H1 (cell line): ENCODE results near the gene CASQ1. TPM values are rescaled to one million over a fixed set of nuclear protein-coding genes. Genes with fewer than 3 reads are reported as not detected.

Experiments
- CTCF ChIA-PET: fragments of 300-600 bp; sonication (Branson Sonifier 250); formaldehyde crosslinking; loops from one replicate; lab custom pipeline; 2021; ENCODE audit not compliant: partially characterized antibody; lab: Charles Lee
- POLR2A ChIA-PET: fragments of 300-600 bp; sonication (Branson Sonifier 250); formaldehyde crosslinking; loops from one replicate; lab custom pipeline; 2021; ENCODE audit warnings: inconsistent platforms; ENCODE audit not compliant: partially characterized antibody; lab: Charles Lee
- DNase-seq, 2 experiments: peaks; one replicate each; pipeline versions ENCODE4 v3.0.0 to v3.0.0-alpha.2; 2010 to 2022; ENCODE audit warnings: low spot score in 2 of 2, low read depth in 1 of 2, mixed read lengths in 1 of 2
- FAIRE-seq: peaks from 2 replicates; lab custom pipeline; 2011; peaks lifted over from hg19 to GRCh38; lab: Jason Lieb, UNC
- H2AFZ ChIP-seq: 2 replicates; pipeline ENCODE4 v1.8.1; 2012; ENCODE audit warnings: low read length, inconsistent platforms
- H2AK5ac ChIP-seq: 2 replicates; pipeline ENCODE4 v1.6.1; 2013; ENCODE audit warnings: low read depth, low read length
- H2BK120ac ChIP-seq: replicated peaks from 2 replicates; pipeline ENCODE3; 2013; ENCODE audit warnings: low read depth, low read length, inconsistent platforms
- H2BK12ac ChIP-seq: 2 replicates; pipeline ENCODE4 v1.6.1; 2013; ENCODE audit warnings: low read depth, low read length
- H2BK15ac ChIP-seq: 2 replicates; pipeline ENCODE4 v1.6.1; 2013; ENCODE audit warnings: low read length
- H2BK20ac ChIP-seq: 2 replicates; pipeline ENCODE4 v1.6.1; 2013; ENCODE audit warnings: low read length
- H2BK5ac ChIP-seq: 2 replicates; pipeline ENCODE4 v1.6.1; 2013; ENCODE audit warnings: low read depth, low read length
- H3K14ac ChIP-seq: 2 replicates; pipeline ENCODE4 v1.6.1; 2013; ENCODE audit warnings: inconsistent platforms; ENCODE audit not compliant: insufficient read length
- H3K18ac ChIP-seq: 2 replicates; pipeline ENCODE4 v1.6.1; 2013; ENCODE audit warnings: low read length; ENCODE audit errors: extremely low read depth
- H3K23ac ChIP-seq: 2 replicates; pipeline ENCODE4 v1.6.1; 2013; ENCODE audit warnings: inconsistent platforms; ENCODE audit not compliant: insufficient read length
- H3K23me2 ChIP-seq: 2 replicates; pipeline ENCODE4 v1.6.1; 2013; ENCODE audit warnings: low read depth, low read length
- H3K27ac ChIP-seq: 2 replicates; pipeline ENCODE4 v1.6.1; 2011; ENCODE audit warnings: low read depth, low read length, inconsistent platforms
- H3K27me3 ChIP-seq, 4 experiments: replicated peaks in 1 of 4; 1 replicate in 1 of 4; 2 replicates in 3 of 4; pipeline versions ENCODE4 v1.6.1 to v1.8.1; 2011 to 2013; ENCODE audit warnings: low read length in 3 of 4, mild to moderate bottlenecking in 3 of 4, inconsistent platforms in 2 of 4, mixed read lengths in 2 of 4, moderate library complexity in 1 of 4; ENCODE audit not compliant: control insufficient read depth in 3 of 4, insufficient read depth in 3 of 4; ENCODE audit errors: extremely low read depth in 1 of 4
- H3K36me3 ChIP-seq, 4 experiments: 2 replicates each; pipeline versions ENCODE4 v1.6.1 to v1.8.1; 2011 to 2013; ENCODE audit warnings: mild to moderate bottlenecking in 4 of 4, low read length in 3 of 4, moderate library complexity in 2 of 4, control low read depth in 1 of 4, inconsistent platforms in 1 of 4; ENCODE audit not compliant: insufficient read depth in 4 of 4, control insufficient read depth in 2 of 4
- H3K4ac ChIP-seq: replicated peaks from 2 replicates; pipeline ENCODE3; 2013; ENCODE audit warnings: low read length, low read depth, mixed read lengths, inconsistent platforms; ENCODE audit not compliant: insufficient read length
- H3K4me1 ChIP-seq, 4 experiments: replicated peaks in 1 of 4; 1 replicate in 1 of 4; 2 replicates in 3 of 4; pipeline versions ENCODE4 v1.6.1 to v1.8.1; 2011 to 2013; ENCODE audit warnings: low read length in 3 of 4, inconsistent platforms in 2 of 4, mixed read lengths in 1 of 4; ENCODE audit not compliant: insufficient read depth in 4 of 4, control insufficient read depth in 3 of 4
- H3K4me2 ChIP-seq, 2 experiments: 2 replicates each; pipeline versions ENCODE4 v1.6.1 to v1.8.1; 2011 to 2013; ENCODE audit warnings: low read depth in 2 of 2, low read length in 2 of 2, control low read depth in 1 of 2, inconsistent platforms in 1 of 2, mild to moderate bottlenecking in 1 of 2; ENCODE audit not compliant: insufficient read depth in 1 of 2
- H3K4me3 ChIP-seq, 4 experiments: fragments of 200-600, 300-600 bp in 1 of 4; sonication (generic), shearing (Covaris generic), sonication (Bioruptor Twin) in 1 of 4; 2 replicates each; pipeline versions ENCODE4 v1.5.1 to v1.8.1; 2011 to 2016; ENCODE audit warnings: low read length in 4 of 4, low read depth in 3 of 4, control low read depth in 2 of 4, inconsistent platforms in 2 of 4, mild to moderate bottlenecking in 2 of 4, mixed read lengths in 1 of 4, moderate library complexity in 1 of 4; ENCODE audit not compliant: insufficient read depth in 2 of 4; ENCODE audit errors: extremely low read depth in 1 of 4
- H3K56ac ChIP-seq: replicated peaks from 2 replicates; pipeline ENCODE3; 2013; ENCODE audit warnings: low read depth, mild to moderate bottlenecking, mixed read lengths, low read length, inconsistent platforms; ENCODE audit not compliant: insufficient read length
- H3K79me1 ChIP-seq: 2 replicates; pipeline ENCODE4 v1.6.1; 2013; ENCODE audit warnings: low read depth, low read length, control low read depth
- H3K79me2 ChIP-seq, 2 experiments: 2 replicates each; pipeline versions ENCODE4 v1.6.1 to v1.8.1; 2012 to 2013; ENCODE audit warnings: low read length in 2 of 2, mild to moderate bottlenecking in 2 of 2, inconsistent platforms in 1 of 2; ENCODE audit not compliant: insufficient read depth in 2 of 2, control insufficient read depth in 1 of 2
- H3K9ac ChIP-seq, 4 experiments: replicated peaks in 1 of 4; 1 replicate in 1 of 4; 2 replicates in 3 of 4; pipeline versions ENCODE4 v1.6.1 to v1.8.1; 2011 to 2013; ENCODE audit warnings: low read depth in 3 of 4, low read length in 3 of 4, control low read depth in 2 of 4, mild to moderate bottlenecking in 2 of 4, moderate library complexity in 2 of 4, inconsistent platforms in 1 of 4; ENCODE audit errors: extremely low read depth in 1 of 4
- H3K9me3 ChIP-seq, 2 experiments: 2 replicates each; pipeline versions ENCODE4 v1.6.1 to v1.8.1; 2012 to 2013; ENCODE audit warnings: mild to moderate bottlenecking in 2 of 2, moderate library complexity in 2 of 2, control low read depth in 1 of 2, inconsistent platforms in 1 of 2, low read depth in 1 of 2, low read length in 1 of 2, mixed read lengths in 1 of 2; ENCODE audit not compliant: insufficient read depth in 2 of 2
- H4K20me1 ChIP-seq, 2 experiments: replicated peaks in 1 of 2; 2 replicates each; pipeline versions ENCODE3 to v1.8.1; 2011 to 2013; ENCODE audit warnings: inconsistent platforms in 2 of 2, low read length in 2 of 2, mild to moderate bottlenecking in 1 of 2; ENCODE audit not compliant: insufficient read depth in 2 of 2, control insufficient read depth in 1 of 2
- H4K5ac ChIP-seq: 2 replicates; pipeline ENCODE4 v1.6.1; 2013; ENCODE audit warnings: low read length, low read depth, mixed read lengths, inconsistent platforms; ENCODE audit not compliant: insufficient read length
- H4K8ac ChIP-seq: 2 replicates; pipeline ENCODE4 v1.8.0; 2013; ENCODE audit warnings: mild to moderate bottlenecking, moderate library complexity, low read length, inconsistent platforms; ENCODE audit not compliant: insufficient read depth; ENCODE audit errors: extremely low read depth
- H4K91ac ChIP-seq: replicated peaks from 2 replicates; pipeline ENCODE3; 2013; ENCODE audit warnings: low read length, mixed read lengths, inconsistent platforms; ENCODE audit not compliant: insufficient read length
- POLR2A ChIP-seq, 2 experiments: IDR thresholded peaks; 1 replicate in 1 of 2; 2 replicates in 1 of 2; pipeline ENCODE4 v1.6.1; 2011; ENCODE audit warnings: low read depth in 2 of 2, low read length in 2 of 2, mild to moderate bottlenecking in 2 of 2; ENCODE audit errors: control extremely low read depth in 1 of 2
- POLR2AphosphoS5 ChIP-seq: IDR thresholded peaks from 2 replicates; pipeline ENCODE4 v1.6.1; 2011; ENCODE audit warnings: low read depth, low read length
- WGBS, 2 experiments: shearing (Covaris generic) in 1 of 2; methylation state at CpG; one replicate each; pipeline versions ENCODE4 v1.1.6 to v1.1.7; 2013 to 2015; ENCODE audit warnings: low lambda C conversion rate in 2 of 2, mixed read lengths in 2 of 2, inconsistent platforms in 1 of 2, low coverage in 1 of 2, missing lambda C conversion rate in 1 of 2; ENCODE audit not compliant: insufficient replicate concordance in 2 of 2, insufficient coverage in 1 of 2, insufficient read length in 1 of 2; ENCODE audit errors: extremely low coverage in 1 of 2, missing lambda C conversion rate in 1 of 2; 5-methylcytosine and 5-hydroxymethylcytosine counted together
- polyA plus RNA-seq, 7 experiments: library from polyadenylated mRNA; depleted of rRNA in 3 of 7; stranded (reverse) in 5 of 7; unstranded in 2 of 7; fragments of >200 nt in 5 of 7; fragments of 200-250 nt in 2 of 7; gene quantifications; 1 replicate in 5 of 7; 2 replicates in 1 of 7; 4 replicates in 1 of 7; pipeline versions ENCODE4 v1.2.1 to v1.2.3, GENCODE V29; 2011 to 2013; ENCODE audit warnings: missing spikeins in 2 of 7, mixed read lengths in 2 of 7
- total RNA-seq: library from RNA; stranded (reverse); fragmentation: NEBNext Ultra II Directional; extraction: Animal tissue kit (Norgen Biotek cat#: 25700); gene quantifications from 2 replicates; pipeline ENCODE4 v1.2.1, GENCODE V29; 2021

CASQ1 gene
- total and polyA plus RNA-seq, 2 of the 8 experiments (the other 6 are each of a cell fraction or from before 2014, with no cell fraction given): 0.80 to 1.3 TPM

- CTCF ChIA-PET: interaction anchor here (0.8 to 20.4 kb wide), 15 partner anchors 12 to 131 kb away, joined by 3 to 257 read pairs (median 5); partner anchors contain the start of genes ATP1A2 and CASQ1
- H4K20me1 ChIP-seq: peaks cover 2 to 21% of the 10 kb centered on the region in 2 experiments
- peak; percentile 21; the same call in 1 of the 2 replicates for TF ChIP-seq POLR2AphosphoS5
- peak in 1 of 2 experiments; percentile 56; a peak in 1 of 3 replicates for TF ChIP-seq POLR2A (IDR thresholded peaks at IDR 0.05; ENCODE audit: control extremely low read depth in 1 of 2, low read depth in 2 of 2, low read length in 2 of 2)
These were observed 18.4 kb downstream of the CASQ1 start for GRCh38 chr1:160208557-160209320.

More at GRCh38 chr1:160208557-160209320, 18.4 kb downstream of the CASQ1 start:
- Histone ChIP-seq H3K79me2 (peaks cover 8% of the 10 kb centered on the region in 2 experiments; a peak in 2 of 4 replicates), H3K79me1 (peaks cover 11% of the 10 kb centered on the region), H3K14ac (no peak overlapping the region), H3K56ac (no peak overlapping the region), H3K9ac (no peak overlapping the region; a peak in 1 of 7 replicates), H4K8ac (no peak overlapping the region), H3K4me3 (no peak overlapping the region), H2BK120ac (no peak overlapping the region), H3K18ac (no peak overlapping the region), H2BK12ac (no peak overlapping the region), H3K4ac (no peak overlapping the region), H2BK20ac (no peak overlapping the region), H3K4me1 (peaks cover 17 to 41% (median 22%) of the 10 kb centered on the region in 4 experiments), H2BK5ac (peak overlapping the region; percentile 26; the same call in 1 of the 2 replicates), H2AFZ (no peak overlapping the region), H3K23ac (no peak overlapping the region), H3K27ac (no peak overlapping the region), H3K23me2 (peaks cover 9% of the 10 kb centered on the region), H3K27me3 (no peaks in the 10 kb centered on the region), H3K36me3 (peaks cover 8 to 22% (median 17%) of the 10 kb centered on the region in 4 experiments; a peak in 7 of 8 replicates), H4K5ac (no peak overlapping the region), H2AK5ac (no peak overlapping the region), H3K4me2 (no peak overlapping the region; a peak in 1 of 4 replicates), H3K9me3 (no peaks in the 10 kb centered on the region), H2BK15ac (no peak overlapping the region), H4K91ac (no peak overlapping the region)
- FAIRE-seq (no peak), DNase-seq (no peak)
- 81% methylated on average over 6 of the region's 6 CpGs; no CpG with 5 or more reads in 1 of the 2 experiments for WGBS, 2 experiments
- POLR2A ChIA-PET: interaction anchor here (0.9 to 11.3 kb wide), 18 partner anchors 10 to 122 kb away, joined by 3 to 107 read pairs (median 4); partner anchors contain the start of gene CASQ1
